ENCODE data around the gene CHERP.

Gene CHERP

GRCh38 chr19:16522559-16523377, 19.5 kb downstream of the CHERP start:
- Histone ChIP-seq H3K36me3 (ENCODE audit: control insufficient read depth in 1 of 2, insufficient read depth in 2 of 2, low read length in 2 of 2) (peaks cover 49 to 93% of the 10 kb centered on the region in 2 donors), H3K9me3 (ENCODE audit: control insufficient read depth in 1 of 2, low read length in 2 of 2) (no peaks in the 10 kb centered on the region), H3K27ac (ENCODE audit: low read length) (no peak overlapping the region)

GRCh38 chr19:16521715-16522289, 20.4 kb downstream of the CHERP start:
- Histone ChIP-seq H3K36me3 (ENCODE audit: control insufficient read depth in 1 of 2, insufficient read depth in 2 of 2, low read length in 2 of 2) (peaks cover 49 to 93% of the 10 kb centered on the region in 2 donors), H3K9me3 (ENCODE audit: control insufficient read depth in 1 of 2, low read length in 2 of 2) (no peaks in the 10 kb centered on the region), H3K4me1 (ENCODE audit: control insufficient read depth in 1 of 2, insufficient read depth in 2 of 2, low read length in 2 of 2) (no peaks in the 10 kb centered on the region), H3K27ac (ENCODE audit: low read length) (no peak overlapping the region), H3K27me3 (ENCODE audit: low read depth, low read length) (no peaks in the 10 kb centered on the region), H3K4me3 (ENCODE audit: low read depth in 1 of 2, low read length in 2 of 2) (no peak overlapping the region)

More at GRCh38 chr19:16522559-16523377, 19.5 kb downstream of the CHERP start:
- H3K27me3 ChIP-seq (ENCODE audit: low read depth, low read length), result no peaks in the 10 kb centered on the region
- H3K4me1 ChIP-seq (ENCODE audit: control insufficient read depth in 1 of 2, insufficient read depth in 2 of 2, low read length in 2 of 2), result no peaks in the 10 kb centered on the region
- H3K4me3 ChIP-seq (ENCODE audit: low read depth in 1 of 2, low read length in 2 of 2), result no peak overlapping the region

- no peak overlapping the region for H3K4me3 ChIP-seq (ENCODE audit: low read depth in 1 of 2, low read length in 2 of 2)
- H3K27ac ChIP-seq (ENCODE audit: low read length), result no peak overlapping the region
- no peaks in the 10 kb centered on the region for H3K9me3 ChIP-seq (ENCODE audit: control insufficient read depth in 1 of 2, low read length in 2 of 2)
- H3K27me3 ChIP-seq (ENCODE audit: low read depth, low read length), result no peaks in the 10 kb centered on the region
- H3K36me3 ChIP-seq (ENCODE audit: control insufficient read depth in 1 of 2, insufficient read depth in 2 of 2, low read length in 2 of 2), result peaks cover 50 to 93% of the 10 kb centered on the region in 2 donors
- no peaks in the 10 kb centered on the region for H3K4me1 ChIP-seq (ENCODE audit: control insufficient read depth in 1 of 2, insufficient read depth in 2 of 2, low read length in 2 of 2)
Observed at GRCh38 chr19:16520986-16521624, 21.1 kb downstream of the CHERP start.

- H3K4me1 ChIP-seq (ENCODE audit: control insufficient read depth in 1 of 2, insufficient read depth in 2 of 2, low read length in 2 of 2), result no peaks in the 10 kb centered on the region
- H3K27ac ChIP-seq (ENCODE audit: low read length), result no peak overlapping the region
- H3K36me3 ChIP-seq (ENCODE audit: control insufficient read depth in 1 of 2, insufficient read depth in 2 of 2, low read length in 2 of 2), result peaks cover 47 to 87% of the 10 kb centered on the region in 2 donors
- no peaks in the 10 kb centered on the region for H3K27me3 ChIP-seq (ENCODE audit: low read depth, low read length)
- H3K4me3 ChIP-seq (ENCODE audit: low read depth in 1 of 2, low read length in 2 of 2), result no peak overlapping the region
- H3K9me3 ChIP-seq (ENCODE audit: control insufficient read depth in 1 of 2, low read length in 2 of 2), result no peaks in the 10 kb centered on the region
Observed at GRCh38 chr19:16520074-16520973, 21.9 kb downstream of the CHERP start.

GRCh38 chr19:16519230-16519687, 23.0 kb downstream of the CHERP start:
- H3K4me3 ChIP-seq (ENCODE audit: low read depth in 1 of 2, low read length in 2 of 2), result no peak overlapping the region

GRCh38 chr19:16518483-16519229, 23.6 kb downstream of the CHERP start:
- Histone ChIP-seq H3K27me3 (ENCODE audit: low read depth, low read length) (no peaks in the 10 kb centered on the region), H3K4me3 (ENCODE audit: low read depth in 1 of 2, low read length in 2 of 2) (no peak overlapping the region), H3K27ac (ENCODE audit: low read length) (no peak overlapping the region), H3K36me3 (ENCODE audit: control insufficient read depth in 1 of 2, insufficient read depth in 2 of 2, low read length in 2 of 2) (peaks cover 49 to 85% of the 10 kb centered on the region in 2 donors), H3K9me3 (ENCODE audit: control insufficient read depth in 1 of 2, low read length in 2 of 2) (no peaks in the 10 kb centered on the region), H3K4me1 (ENCODE audit: control insufficient read depth in 1 of 2, insufficient read depth in 2 of 2, low read length in 2 of 2) (no peaks in the 10 kb centered on the region)

More at GRCh38 chr19:16519230-16519687, 23.0 kb downstream of the CHERP start:
- Histone ChIP-seq H3K27ac (ENCODE audit: low read length) (no peak overlapping the region), H3K4me1 (ENCODE audit: control insufficient read depth in 1 of 2, insufficient read depth in 2 of 2, low read length in 2 of 2) (no peaks in the 10 kb centered on the region), H3K9me3 (ENCODE audit: control insufficient read depth in 1 of 2, low read length in 2 of 2) (no peaks in the 10 kb centered on the region), H3K36me3 (ENCODE audit: control insufficient read depth in 1 of 2, insufficient read depth in 2 of 2, low read length in 2 of 2) (peaks cover 51 to 89% of the 10 kb centered on the region in 2 donors), H3K27me3 (ENCODE audit: low read depth, low read length) (no peaks in the 10 kb centered on the region)

- H3K4me3 ChIP-seq (ENCODE audit: low read depth in 1 of 2, low read length in 2 of 2), result no peak overlapping the region
- H3K27me3 ChIP-seq (ENCODE audit: low read depth, low read length), result no peaks in the 10 kb centered on the region
- peaks cover 47 to 80% of the 10 kb centered on the region in 2 donors for H3K36me3 ChIP-seq (ENCODE audit: control insufficient read depth in 1 of 2, insufficient read depth in 2 of 2, low read length in 2 of 2)
- H3K9me3 ChIP-seq (ENCODE audit: control insufficient read depth in 1 of 2, low read length in 2 of 2), result no peaks in the 10 kb centered on the region
- H3K4me1 ChIP-seq (ENCODE audit: control insufficient read depth in 1 of 2, insufficient read depth in 2 of 2, low read length in 2 of 2), result no peaks in the 10 kb centered on the region
- no peak overlapping the region for H3K27ac ChIP-seq (ENCODE audit: low read length)
Observed at GRCh38 chr19:16518061-16518460, 24.2 kb downstream of the CHERP start.

GRCh38 chr19:16516923-16517610, 25.2 kb downstream of the CHERP start:
- H3K4me3 ChIP-seq (ENCODE audit: low read depth in 1 of 2, low read length in 2 of 2), result no peak overlapping the region
- no peaks in the 10 kb centered on the region for H3K9me3 ChIP-seq (ENCODE audit: control insufficient read depth in 1 of 2, low read length in 2 of 2)
- peaks cover 41 to 81% of the 10 kb centered on the region in 2 donors for H3K36me3 ChIP-seq (ENCODE audit: control insufficient read depth in 1 of 2, insufficient read depth in 2 of 2, low read length in 2 of 2)
- H3K27ac ChIP-seq (ENCODE audit: low read length), result no peak overlapping the region
- no peaks in the 10 kb centered on the region for H3K27me3 ChIP-seq (ENCODE audit: low read depth, low read length)
- H3K4me1 ChIP-seq (ENCODE audit: control insufficient read depth in 1 of 2, insufficient read depth in 2 of 2, low read length in 2 of 2), result no peaks in the 10 kb centered on the region

- Histone ChIP-seq H3K4me1 (ENCODE audit: control insufficient read depth in 1 of 2, insufficient read depth in 2 of 2, low read length in 2 of 2) (no peaks in the 10 kb centered on the region), H3K9me3 (ENCODE audit: control insufficient read depth in 1 of 2, low read length in 2 of 2) (no peaks in the 10 kb centered on the region), H3K36me3 (ENCODE audit: control insufficient read depth in 1 of 2, insufficient read depth in 2 of 2, low read length in 2 of 2) (peaks cover 35 to 74% of the 10 kb centered on the region in 2 donors)
Observed at GRCh38 chr19:16516381-16516780, 25.9 kb downstream of the CHERP start.

More at GRCh38 chr19:16516381-16516780, 25.9 kb downstream of the CHERP start:
- H3K4me3 ChIP-seq (ENCODE audit: low read depth in 1 of 2, low read length in 2 of 2), result no peak overlapping the region
- no peaks in the 10 kb centered on the region for H3K27me3 ChIP-seq (ENCODE audit: low read depth, low read length)
- H3K27ac ChIP-seq (ENCODE audit: low read length), result no peak overlapping the region

Measured in muscle layer of duodenum (tissue), 2 donors.